ENCODE measurements around the gene FOXP1.

The FOXP1 gene

GRCh38 chr3:71163198-71163918 lies 420.2 kb downstream of the FOXP1 start:
- Histone ChIP-seq H3K36me3 (ENCODE audit: insufficient read depth, low read length) (no peaks in the 10 kb centered on the region), H3K9ac (ENCODE audit: low read length) (no peak overlapping the region), H3K4me3 (ENCODE audit: low read depth in 1 of 2, low read length in 2 of 2) (no peak overlapping the region), H3K27me3 (ENCODE audit: control insufficient read depth in 1 of 2, insufficient read depth in 2 of 2, low read length in 2 of 2) (no peaks in the 10 kb centered on the region), H3K4me1 (ENCODE audit: insufficient read depth, low read length) (peaks cover 10% of the 10 kb centered on the region), H3K9me3 (ENCODE audit: low read length) (no peaks in the 10 kb centered on the region), H3K27ac (ENCODE audit: low read depth, low read length) (peak overlapping the region; percentile 7)

GRCh38 chr3:71162221-71162620 lies 421.3 kb downstream of the FOXP1 start:
- H3K36me3 ChIP-seq (ENCODE audit: insufficient read depth, low read length) = no peaks in the 10 kb centered on the region
- H3K4me3 ChIP-seq (ENCODE audit: low read depth in 1 of 2, low read length in 2 of 2) = no peak overlapping the region
- H3K9ac ChIP-seq (ENCODE audit: low read length) = no peak overlapping the region
- peaks cover 10% of the 10 kb centered on the region for H3K4me1 ChIP-seq (ENCODE audit: insufficient read depth, low read length)
- no peaks in the 10 kb centered on the region for H3K9me3 ChIP-seq (ENCODE audit: low read length)
- H3K27me3 ChIP-seq (ENCODE audit: control insufficient read depth in 1 of 2, insufficient read depth in 2 of 2, low read length in 2 of 2) = no peaks in the 10 kb centered on the region
- H3K27ac ChIP-seq (ENCODE audit: low read depth, low read length) = no peak overlapping the region

GRCh38 chr3:71160785-71161546 lies 422.6 kb downstream of the FOXP1 start:
- Histone ChIP-seq H3K27me3 (ENCODE audit: control insufficient read depth in 1 of 2, insufficient read depth in 2 of 2, low read length in 2 of 2) (no peaks in the 10 kb centered on the region), H3K4me1 (ENCODE audit: insufficient read depth, low read length) (peaks cover 10% of the 10 kb centered on the region), H3K27ac (ENCODE audit: low read depth, low read length) (no peak overlapping the region), H3K9me3 (ENCODE audit: low read length) (no peaks in the 10 kb centered on the region), H3K36me3 (ENCODE audit: insufficient read depth, low read length) (no peaks in the 10 kb centered on the region), H3K9ac (ENCODE audit: low read length) (no peak overlapping the region), H3K4me3 (ENCODE audit: low read depth in 1 of 2, low read length in 2 of 2) (no peak overlapping the region)

GRCh38 chr3:71156062-71156665 lies 427.4 kb downstream of the FOXP1 start:
- H3K4me3 ChIP-seq (ENCODE audit: low read depth in 1 of 2, low read length in 2 of 2) = no peak overlapping the region
- no peak overlapping the region for H3K9ac ChIP-seq (ENCODE audit: low read length)
- H3K27ac ChIP-seq (ENCODE audit: low read depth, low read length) = no peak overlapping the region
- no peaks in the 10 kb centered on the region for H3K36me3 ChIP-seq (ENCODE audit: insufficient read depth, low read length)
- no peaks in the 10 kb centered on the region for H3K9me3 ChIP-seq (ENCODE audit: low read length)
- H3K4me1 ChIP-seq (ENCODE audit: insufficient read depth, low read length) = no peaks in the 10 kb centered on the region
- no peaks in the 10 kb centered on the region for H3K27me3 ChIP-seq (ENCODE audit: control insufficient read depth in 1 of 2, insufficient read depth in 2 of 2, low read length in 2 of 2)

GRCh38 chr3:71154846-71155245 lies 428.7 kb downstream of the FOXP1 start:
- H3K27ac ChIP-seq (ENCODE audit: low read depth, low read length) = no peak overlapping the region
- no peaks in the 10 kb centered on the region for H3K27me3 ChIP-seq (ENCODE audit: control insufficient read depth in 1 of 2, insufficient read depth in 2 of 2, low read length in 2 of 2)
- H3K4me1 ChIP-seq (ENCODE audit: insufficient read depth, low read length) = no peaks in the 10 kb centered on the region
- no peak overlapping the region for H3K9ac ChIP-seq (ENCODE audit: low read length)
- H3K9me3 ChIP-seq (ENCODE audit: low read length) = no peaks in the 10 kb centered on the region
- no peaks in the 10 kb centered on the region for H3K36me3 ChIP-seq (ENCODE audit: insufficient read depth, low read length)
- no peak overlapping the region for H3K4me3 ChIP-seq (ENCODE audit: low read depth in 1 of 2, low read length in 2 of 2)

GRCh38 chr3:71153713-71154112 lies 429.8 kb downstream of the FOXP1 start:
- H3K9ac ChIP-seq (ENCODE audit: low read length) = no peak overlapping the region
- H3K4me3 ChIP-seq (ENCODE audit: low read depth in 1 of 2, low read length in 2 of 2) = no peak overlapping the region
- no peaks in the 10 kb centered on the region for H3K36me3 ChIP-seq (ENCODE audit: insufficient read depth, low read length)
- H3K27me3 ChIP-seq (ENCODE audit: control insufficient read depth in 1 of 2, insufficient read depth in 2 of 2, low read length in 2 of 2) = no peaks in the 10 kb centered on the region
- no peak overlapping the region for H3K27ac ChIP-seq (ENCODE audit: low read depth, low read length)
- no peaks in the 10 kb centered on the region for H3K9me3 ChIP-seq (ENCODE audit: low read length)
- no peaks in the 10 kb centered on the region for H3K4me1 ChIP-seq (ENCODE audit: insufficient read depth, low read length)

- no peaks in the 10 kb centered on the region for H3K27me3 ChIP-seq (ENCODE audit: control insufficient read depth in 1 of 2, insufficient read depth in 2 of 2, low read length in 2 of 2)
- H3K9me3 ChIP-seq (ENCODE audit: low read length) = no peaks in the 10 kb centered on the region
- H3K4me1 ChIP-seq (ENCODE audit: insufficient read depth, low read length) = no peaks in the 10 kb centered on the region
- no peak overlapping the region for H3K4me3 ChIP-seq (ENCODE audit: low read depth in 1 of 2, low read length in 2 of 2)
- no peak overlapping the region for H3K9ac ChIP-seq (ENCODE audit: low read length)
- H3K36me3 ChIP-seq (ENCODE audit: insufficient read depth, low read length) = no peaks in the 10 kb centered on the region
- H3K27ac ChIP-seq (ENCODE audit: low read depth, low read length) = no peak overlapping the region
These were observed 430.6 kb downstream of the FOXP1 start for GRCh38 chr3:71152892-71153265.

GRCh38 chr3:71152039-71152891 lies 431.3 kb downstream of the FOXP1 start:
- no peak overlapping the region for H3K9ac ChIP-seq (ENCODE audit: low read length)
- no peaks in the 10 kb centered on the region for H3K36me3 ChIP-seq (ENCODE audit: insufficient read depth, low read length)
- H3K4me1 ChIP-seq (ENCODE audit: insufficient read depth, low read length) = no peaks in the 10 kb centered on the region
- no peak overlapping the region for H3K4me3 ChIP-seq (ENCODE audit: low read depth in 1 of 2, low read length in 2 of 2)
- no peaks in the 10 kb centered on the region for H3K27me3 ChIP-seq (ENCODE audit: control insufficient read depth in 1 of 2, insufficient read depth in 2 of 2, low read length in 2 of 2)
- H3K9me3 ChIP-seq (ENCODE audit: low read length) = no peaks in the 10 kb centered on the region
- H3K27ac ChIP-seq (ENCODE audit: low read depth, low read length) = no peak overlapping the region

- H3K27me3 ChIP-seq (ENCODE audit: control insufficient read depth in 1 of 2, insufficient read depth in 2 of 2, low read length in 2 of 2) = no peaks in the 10 kb centered on the region
These were observed 433.3 kb downstream of the FOXP1 start for GRCh38 chr3:71149959-71150954.

GRCh38 chr3:71148455-71149060 lies 435.0 kb downstream of the FOXP1 start:
- Histone ChIP-seq H3K4me1 (ENCODE audit: insufficient read depth, low read length) (peaks cover 6% of the 10 kb centered on the region), H3K36me3 (ENCODE audit: insufficient read depth, low read length) (no peaks in the 10 kb centered on the region), H3K9ac (ENCODE audit: low read length) (no peak overlapping the region), H3K27ac (ENCODE audit: low read depth, low read length) (no peak overlapping the region), H3K4me3 (ENCODE audit: low read depth in 1 of 2, low read length in 2 of 2) (no peak overlapping the region), H3K9me3 (ENCODE audit: low read length) (no peaks in the 10 kb centered on the region), H3K27me3 (ENCODE audit: control insufficient read depth in 1 of 2, insufficient read depth in 2 of 2, low read length in 2 of 2) (no peaks in the 10 kb centered on the region)

More at GRCh38 chr3:71149959-71150954, 433.3 kb downstream of the FOXP1 start:
- Histone ChIP-seq H3K27ac (ENCODE audit: low read depth, low read length) (no peak overlapping the region), H3K9me3 (ENCODE audit: low read length) (no peaks in the 10 kb centered on the region), H3K4me3 (ENCODE audit: low read depth in 1 of 2, low read length in 2 of 2) (no peak overlapping the region), H3K36me3 (ENCODE audit: insufficient read depth, low read length) (no peaks in the 10 kb centered on the region), H3K9ac (ENCODE audit: low read length) (no peak overlapping the region), H3K4me1 (ENCODE audit: insufficient read depth, low read length) (no peaks in the 10 kb centered on the region)
